PC-9 (cell line): ENCODE data around the gene CTAGE1. TPM values are rescaled to one million over a fixed set of nuclear protein-coding genes. Genes with fewer than 3 reads are reported as not detected.

ENCODE experiments used
- BruUV-seq: library from RNA; stranded (reverse); fragments of 400-500 nt; replicated peaks from 2 replicates; lab custom pipeline; 2021; lab: Mats Ljungman, UMichigan
- CTCF ChIA-PET: fragments of 300-600 bp; sonication (Branson Sonifier 250); formaldehyde crosslinking; loops from one replicate; lab custom pipeline; 2022; ENCODE audit warnings: antibody characterized with exemption; lab: Charles Lee
- POLR2A ChIA-PET: fragments of 300-600 bp; sonication (Branson Sonifier 250); formaldehyde crosslinking; loops from one replicate; lab custom pipeline; 2022; ENCODE audit warnings: antibody characterized with exemption; ENCODE audit not compliant: unreplicated experiment; lab: Charles Lee
- DNase-seq, 2 experiments: peaks; one replicate each; pipeline versions ENCODE4 v3.0.0 to v3.0.0-alpha.2; 2015 to 2022; ENCODE audit warnings: mixed read lengths in 1 of 2
- H2AFZ ChIP-seq: fragments of 200-600 bp; sonication (generic); 2 replicates; pipeline ENCODE4 v1.8.1; 2017; ENCODE audit warnings: antibody characterized with exemption
- H3F3A ChIP-seq: fragments of 200-600 bp; sonication (generic); 2 replicates; pipeline ENCODE4 v1.8.1; 2017; ENCODE audit warnings: antibody characterized with exemption, mild to moderate bottlenecking, low read depth; ENCODE audit not compliant: insufficient read depth
- H3K27ac ChIP-seq: fragments of 200-600 bp; sonication (generic); 2 replicates; pipeline ENCODE4 v1.6.1; 2016; ENCODE audit warnings: mixed run types
- H3K27me3 ChIP-seq: fragments of 200-600 bp; sonication (generic); 2 replicates; pipeline ENCODE4 v1.6.1; 2016; ENCODE audit warnings: low read depth, mixed run types; ENCODE audit not compliant: insufficient read depth
- H3K36me3 ChIP-seq: fragments of 200-600 bp; sonication (generic); 2 replicates; pipeline ENCODE4 v1.6.1; 2016; ENCODE audit warnings: low read depth, mixed run types
- H3K4me1 ChIP-seq: fragments of 200-600 bp; sonication (generic); replicated peaks from 2 replicates; pipeline ENCODE4 v1.6.1; 2016; ENCODE audit warnings: mixed run types; ENCODE audit not compliant: insufficient read depth
- H3K4me2 ChIP-seq: fragments of 200-600 bp; sonication (generic); 2 replicates; pipeline ENCODE4 v1.6.1; 2017; ENCODE audit warnings: mixed run types
- H3K4me3 ChIP-seq: fragments of 200-600 bp; sonication (generic); 2 replicates; pipeline ENCODE4 v1.6.1; 2016; ENCODE audit warnings: mixed run types
- H3K79me2 ChIP-seq: fragments of 200-600 bp; sonication (generic); 2 replicates; pipeline ENCODE4 v1.6.1; 2017; ENCODE audit warnings: low read depth, mixed run types
- H3K9me2 ChIP-seq: fragments of 200-600 bp; sonication (generic); 2 replicates; pipeline ENCODE4 v1.8.1; 2017; ENCODE audit warnings: mild to moderate bottlenecking; ENCODE audit not compliant: insufficient read depth
- H3K9me3 ChIP-seq: fragments of 200-600 bp; sonication (generic); 2 replicates; pipeline ENCODE4 v1.8.1; 2016; ENCODE audit warnings: low read depth; ENCODE audit not compliant: insufficient read depth
- H4K20me1 ChIP-seq: fragments of 200-600 bp; sonication (generic); 2 replicates; pipeline ENCODE4 v1.8.1; 2017; ENCODE audit not compliant: insufficient read depth
- EZH2 ChIP-seq: fragments of 200-600 bp; sonication (generic); IDR thresholded peaks from 2 replicates; pipeline ENCODE4 v1.8.0; 2017; ENCODE audit warnings: antibody characterized with exemption, low read depth
- intact Hi-C: fragments of 100-400 bp; cut with micrococcal nuclease; formaldehyde crosslinking; loops from one replicate; pipeline ENCODE4 v1.10.0; 2022; ENCODE audit not compliant: unreplicated experiment
- total RNA-seq: library from RNA; stranded (reverse); gene quantifications from 2 replicates; pipeline ENCODE4 v1.2.3, GENCODE V29; 2021
- TF ChIP-seq, protein P1 (sequence below): fragments of 200-600 bp; sonication (generic); conservative IDR thresholded peaks from 2 replicates; pipeline ENCODE4 v1.6.1; 2017; ENCODE audit warnings: mixed run types, antibody characterized with exemption, mild to moderate bottlenecking, moderate library complexity

Gene CTAGE1
- total RNA-seq, 1 experiment from 2014 or later = not detected

DNA sequence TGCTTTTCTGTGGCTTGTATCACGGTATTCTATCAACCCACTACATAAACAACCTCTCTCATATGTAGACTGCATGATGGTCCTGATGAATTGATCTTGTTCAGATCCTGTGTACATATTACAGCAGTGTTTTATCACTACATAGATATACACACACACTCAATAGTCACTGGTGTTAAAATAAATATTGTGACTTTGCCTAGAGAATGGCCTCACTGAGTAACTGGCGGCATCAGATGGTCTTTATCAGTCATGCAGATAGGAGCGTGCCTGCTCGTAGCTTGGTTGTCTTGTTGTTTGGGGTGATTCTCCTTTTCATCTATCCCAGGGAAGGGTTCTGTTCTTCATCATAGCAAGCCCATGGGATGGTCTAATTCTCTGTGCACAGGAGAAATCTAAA, 18.4 kb upstream of the CTAGE1 start:
- ChIA-PET CTCF (no interaction called here), POLR2A (no interaction called here)

DNA sequence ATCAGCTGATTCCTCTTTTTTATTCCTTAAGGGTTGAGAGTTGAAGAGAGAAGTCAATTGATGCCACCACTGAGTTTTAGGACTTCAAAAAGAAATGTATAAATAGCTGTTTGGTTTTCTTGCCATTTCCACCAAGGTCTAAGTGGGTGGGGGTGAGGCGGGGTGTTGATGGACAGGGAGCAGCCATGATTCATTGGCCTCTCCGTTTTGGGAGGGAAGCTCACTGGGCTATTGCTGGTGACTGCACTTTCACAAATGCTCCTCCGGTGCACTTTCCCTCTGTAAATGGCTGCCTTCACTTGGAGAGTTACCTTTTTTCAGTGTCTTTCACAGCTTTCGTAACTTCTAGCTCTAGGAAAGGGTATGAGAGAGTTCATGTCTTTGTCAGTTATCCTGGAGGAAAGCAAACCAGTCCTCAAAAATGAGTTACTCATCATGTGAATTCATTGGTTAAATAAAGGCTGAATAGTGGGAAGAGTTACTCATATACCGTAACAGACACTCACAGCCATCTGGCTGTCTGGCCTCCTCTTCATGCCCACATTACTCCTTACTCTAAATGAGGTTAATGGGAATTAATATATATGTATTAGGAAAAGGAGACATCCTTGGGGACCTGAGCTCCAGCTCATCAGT, 17.4 kb upstream of the CTAGE1 start:
- Histone ChIP-seq H3K4me3 (no peak overlapping the region), H3K4me2 (no peak overlapping the region), H3F3A (no peaks in the 10 kb centered on the region), H3K36me3 (no peaks in the 10 kb centered on the region), H3K9me3 (no peaks in the 10 kb centered on the region), H3K79me2 (no peaks in the 10 kb centered on the region), H4K20me1 (no peaks in the 10 kb centered on the region), H3K4me1 (peaks cover 12% of the 10 kb centered on the region), H3K27me3 (no peaks in the 10 kb centered on the region), H3K9me2 (no peaks in the 10 kb centered on the region), H3K27ac (no peak overlapping the region), H2AFZ (no peak overlapping the region)
- intact Hi-C loops = no loop called here
- DNase-seq = no peak
- POLR2A ChIA-PET = no interaction called here
- BruUV-seq = no TSS peak
- TF ChIP-seq EZH2 = no peak
- TF ChIP-seq, protein P1, sequence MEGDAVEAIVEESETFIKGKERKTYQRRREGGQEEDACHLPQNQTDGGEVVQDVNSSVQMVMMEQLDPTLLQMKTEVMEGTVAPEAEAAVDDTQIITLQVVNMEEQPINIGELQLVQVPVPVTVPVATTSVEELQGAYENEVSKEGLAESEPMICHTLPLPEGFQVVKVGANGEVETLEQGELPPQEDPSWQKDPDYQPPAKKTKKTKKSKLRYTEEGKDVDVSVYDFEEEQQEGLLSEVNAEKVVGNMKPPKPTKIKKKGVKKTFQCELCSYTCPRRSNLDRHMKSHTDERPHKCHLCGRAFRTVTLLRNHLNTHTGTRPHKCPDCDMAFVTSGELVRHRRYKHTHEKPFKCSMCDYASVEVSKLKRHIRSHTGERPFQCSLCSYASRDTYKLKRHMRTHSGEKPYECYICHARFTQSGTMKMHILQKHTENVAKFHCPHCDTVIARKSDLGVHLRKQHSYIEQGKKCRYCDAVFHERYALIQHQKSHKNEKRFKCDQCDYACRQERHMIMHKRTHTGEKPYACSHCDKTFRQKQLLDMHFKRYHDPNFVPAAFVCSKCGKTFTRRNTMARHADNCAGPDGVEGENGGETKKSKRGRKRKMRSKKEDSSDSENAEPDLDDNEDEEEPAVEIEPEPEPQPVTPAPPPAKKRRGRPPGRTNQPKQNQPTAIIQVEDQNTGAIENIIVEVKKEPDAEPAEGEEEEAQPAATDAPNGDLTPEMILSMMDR = no peak
- CTCF ChIA-PET = no interaction called here

More for the DNA sequence above, 18.4 kb upstream of the CTAGE1 start:
- no TSS peak for BruUV-seq
- no peaks in the 10 kb centered on the region for H3K79me2 ChIP-seq
- DNase-seq = no peak
- no peak overlapping the region for H3K4me2 ChIP-seq
- intact Hi-C loops = no loop called here
- H4K20me1 ChIP-seq = no peaks in the 10 kb centered on the region
- no peaks in the 10 kb centered on the region for H3K27me3 ChIP-seq
- H3K9me2 ChIP-seq = no peaks in the 10 kb centered on the region
- H3K9me3 ChIP-seq = no peaks in the 10 kb centered on the region
- no peak overlapping the region for H2AFZ ChIP-seq
- peaks cover 12% of the 10 kb centered on the region for H3K4me1 ChIP-seq
- no peaks in the 10 kb centered on the region for H3K36me3 ChIP-seq
- H3F3A ChIP-seq = no peaks in the 10 kb centered on the region
- H3K27ac ChIP-seq = no peak overlapping the region
- TF ChIP-seq, protein P1 = no peak
- no peak for TF ChIP-seq EZH2
- H3K4me3 ChIP-seq = no peak overlapping the region

DNA sequence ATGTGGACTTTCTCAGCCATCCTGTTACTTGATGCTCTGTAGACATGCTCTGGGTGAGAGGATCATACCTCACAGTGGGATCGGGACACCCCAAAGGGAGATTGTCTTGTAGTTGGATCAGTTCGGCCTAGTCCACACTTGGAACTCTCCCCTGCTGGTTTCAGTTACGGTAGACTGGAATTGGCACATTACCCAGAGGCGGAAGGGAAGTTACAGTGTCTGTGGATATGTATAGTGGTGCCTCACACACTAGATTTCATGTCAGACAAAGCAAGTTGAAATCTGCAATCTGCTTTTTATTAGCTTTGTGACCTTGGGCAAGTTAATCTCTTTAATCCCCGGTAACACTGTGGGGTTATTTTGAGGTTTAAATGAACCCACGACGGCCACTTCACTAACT, 16.2 kb upstream of the CTAGE1 start:
- TF ChIP-seq, protein P1 = no peak
- no peak for TF ChIP-seq EZH2
- intact Hi-C loops = no loop called here
- DNase-seq = no peak
- POLR2A ChIA-PET = no interaction called here
- Histone ChIP-seq H3K9me2 (no peaks in the 10 kb centered on the region), H3K4me2 (no peak overlapping the region), H3K4me3 (no peak overlapping the region), H2AFZ (no peak overlapping the region), H4K20me1 (no peaks in the 10 kb centered on the region), H3K9me3 (no peaks in the 10 kb centered on the region), H3K27ac (no peak overlapping the region), H3F3A (no peaks in the 10 kb centered on the region), H3K36me3 (no peaks in the 10 kb centered on the region), H3K4me1 (peaks cover 15% of the 10 kb centered on the region), H3K27me3 (no peaks in the 10 kb centered on the region), H3K79me2 (no peaks in the 10 kb centered on the region)
- CTCF ChIA-PET = no interaction called here
- no TSS peak for BruUV-seq
